ENCODE results near the gene PYM1.

The PYM1 gene

GRCh38 chr12:55927588-55928502 is at the start of gene PYM1:
Gene PYM1, minus strand, starts transcription at chr12:55927894. Its CDS starts 133 bp downstream, at chr12:55927761.
- peak; percentile 96 for DNase-seq (ENCODE audit: low read depth, low spot score)

- DNase-seq (ENCODE audit: low read depth, low spot score) = peak; percentile 80
These were observed 46.6 kb upstream of the PYM1 start for GRCh38 chr12:55974308-55974730.

DNA sequence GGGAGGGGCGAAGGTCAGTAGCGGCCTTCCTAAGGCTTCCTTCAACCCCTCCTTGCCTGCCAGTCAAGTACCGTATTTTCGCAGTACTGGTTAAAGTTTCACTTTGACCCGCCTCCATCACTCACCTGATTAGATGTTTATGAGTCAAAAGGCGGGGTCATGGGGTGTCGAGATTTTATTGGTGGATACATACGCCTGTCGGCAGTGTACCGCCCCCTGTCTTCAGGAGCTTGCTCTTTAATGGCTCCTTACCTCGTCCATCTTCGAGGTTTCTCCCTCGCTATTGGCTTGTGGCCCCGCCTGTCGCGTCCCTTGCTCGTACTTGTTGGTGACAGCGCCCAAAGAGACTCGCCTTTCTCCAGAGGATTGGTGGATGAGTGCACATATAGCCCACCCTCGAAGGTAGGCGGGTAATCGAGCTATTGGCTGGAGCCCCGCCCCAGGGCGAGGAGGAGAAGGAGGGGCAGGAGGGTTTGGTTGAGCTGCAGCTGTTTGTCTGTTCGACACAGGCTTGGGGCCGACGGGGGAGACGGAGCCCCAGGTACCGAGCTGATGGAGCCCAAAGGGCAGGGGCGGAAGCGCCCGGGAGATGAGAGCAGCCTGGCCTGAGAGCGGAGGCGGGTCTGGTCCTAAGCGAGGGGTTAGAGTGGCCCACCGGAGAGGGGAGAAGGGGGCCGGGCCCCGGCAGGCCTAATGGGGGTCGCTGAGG is 46.1 kb upstream of the PYM1 start, which contains the start of gene RAB5B:
Gene RAB5B (plus strand): TSS at position 480 of the 709 bp plus-strand sequence. CDS start 12,883 bp downstream, outside the sequence.
- peak; percentile 100 for DNase-seq (ENCODE audit: low read depth, low spot score)

DNA sequence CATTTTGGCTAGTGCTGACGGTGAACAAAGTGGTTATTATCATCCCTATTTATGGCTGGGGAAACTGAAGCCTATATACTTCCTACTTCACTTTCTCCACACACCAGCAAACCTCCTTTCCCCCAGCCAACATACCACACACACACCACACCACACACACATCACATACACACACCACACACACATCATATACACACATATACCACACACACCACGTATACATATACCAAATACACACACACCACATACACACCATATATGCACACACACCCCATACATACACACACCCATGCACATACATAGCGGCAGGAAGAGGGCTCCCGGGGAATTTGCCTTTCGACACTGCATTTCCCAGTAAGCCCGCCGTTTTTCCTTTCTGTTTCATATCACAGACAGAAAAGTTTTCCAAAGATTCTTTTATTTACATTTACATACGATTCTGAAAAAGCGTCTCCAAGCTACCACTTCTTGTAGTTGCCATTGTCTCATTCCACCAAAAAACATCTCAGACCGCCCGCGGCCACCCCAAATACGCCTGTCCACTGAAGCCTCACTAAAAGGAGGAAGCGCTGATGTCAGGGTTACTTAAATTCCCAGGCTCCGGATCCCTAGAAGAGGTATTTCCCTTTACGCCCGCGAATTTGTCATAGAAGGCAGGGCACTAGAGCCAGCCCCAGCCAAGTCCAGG is 45.4 kb upstream of the PYM1 start:
- DNase-seq (ENCODE audit: low read depth, low spot score) = no peak

- no peak for DNase-seq (ENCODE audit: low read depth, low spot score)
These were observed 44.8 kb upstream of the PYM1 start for GRCh38 chr12:55972456-55972855.

DNA sequence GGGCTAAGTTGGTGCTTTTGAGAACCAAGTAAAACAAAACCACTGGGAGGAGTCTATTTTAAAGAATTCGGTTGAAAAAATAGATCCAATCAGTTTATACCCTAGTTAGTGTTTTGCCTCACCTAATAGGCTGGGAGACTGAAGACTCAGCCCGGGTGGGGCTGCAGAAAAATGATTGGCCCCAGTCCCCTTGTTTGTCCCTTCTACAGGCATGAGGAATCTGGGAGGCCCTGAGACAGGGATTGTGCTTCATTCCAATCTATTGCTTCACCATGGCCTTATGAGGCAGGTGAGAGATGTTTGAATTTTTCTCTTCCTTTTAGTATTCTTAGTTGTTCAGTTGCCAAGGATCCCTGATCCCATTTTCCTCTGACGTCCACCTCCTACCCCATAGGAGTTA is 44.3 kb upstream of the PYM1 start:
- DNase-seq (ENCODE audit: low read depth, low spot score) = peak; percentile 30

- no peak for DNase-seq (ENCODE audit: low read depth, low spot score)
These were observed 43.1 kb upstream of the PYM1 start for GRCh38 chr12:55970775-55971174.

GRCh38 chr12:55969356-55969755 is 41.7 kb upstream of the PYM1 start:
- DNase-seq (ENCODE audit: low read depth, low spot score) = no peak

DNA sequence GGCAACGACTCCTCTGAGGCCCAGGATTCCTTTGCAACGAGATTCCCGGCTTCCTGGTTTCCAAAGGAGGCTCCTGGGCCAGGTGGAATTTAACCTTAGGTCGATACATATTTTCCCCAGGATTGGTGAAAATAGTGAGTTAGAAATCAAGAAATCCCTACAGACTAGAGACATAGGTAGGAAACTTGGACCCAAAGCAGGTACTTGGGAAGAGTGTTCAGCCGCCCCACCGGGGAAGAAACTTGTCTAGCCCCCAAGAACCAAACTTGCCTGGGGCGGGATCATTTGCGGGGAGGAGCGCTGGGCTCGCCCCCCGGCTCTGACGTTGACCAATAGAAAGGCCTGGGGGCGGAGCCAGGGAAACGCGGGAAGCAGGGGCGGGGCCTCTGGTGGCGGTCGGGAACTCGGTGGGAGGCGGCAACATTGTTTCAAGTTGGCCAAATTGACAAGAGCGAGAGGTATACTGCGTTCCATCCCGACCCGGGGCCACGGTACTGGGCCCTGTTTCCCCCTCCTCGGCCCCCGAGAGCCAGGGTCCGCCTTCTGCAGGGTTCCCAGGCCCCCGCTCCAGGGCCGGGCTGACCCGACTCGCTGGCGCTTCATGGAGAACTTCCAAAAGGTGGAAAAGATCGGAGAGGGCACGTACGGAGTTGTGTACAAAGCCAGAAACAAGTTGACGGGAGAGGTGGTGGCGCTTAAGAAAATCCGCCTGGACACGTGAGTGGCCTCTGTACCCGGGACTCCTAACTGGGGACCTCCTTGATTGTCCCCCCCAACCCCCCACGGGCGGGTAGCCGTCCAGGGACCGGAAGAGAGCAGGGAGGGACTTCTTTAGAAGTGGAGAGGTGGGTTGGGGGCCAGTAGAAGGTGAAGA is 39.0 kb upstream of the PYM1 start, which contains the start of gene CDK2:
Gene CDK2 (plus strand): TSS at position 423 of the 874 bp plus-strand sequence. CDS start 179 bp downstream, at position 602.
- peak; percentile 96 for DNase-seq (ENCODE audit: low read depth, low spot score)

DNA sequence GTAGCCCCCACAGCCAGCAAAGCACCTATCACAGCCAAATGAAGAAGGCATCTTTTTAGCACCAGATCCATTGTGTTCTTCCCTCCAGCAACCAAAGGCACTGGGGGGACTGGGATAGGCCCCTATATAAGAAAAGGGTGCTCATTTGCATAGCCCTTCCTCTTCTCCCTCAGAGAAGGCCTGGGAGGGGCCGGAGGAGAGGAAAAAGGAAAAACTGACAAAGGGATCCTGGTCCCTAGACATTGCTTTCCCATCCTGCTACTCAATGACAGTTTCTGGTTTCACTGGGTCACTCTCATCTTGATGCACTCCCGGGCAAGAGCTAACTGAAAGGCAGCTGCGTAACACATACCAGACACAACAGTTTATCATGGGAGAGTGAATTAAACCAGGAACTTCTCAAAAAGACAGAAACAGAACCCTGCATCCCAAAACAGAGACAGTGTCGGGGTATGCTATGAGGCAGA is 38.3 kb upstream of the PYM1 start, which contains the start of gene PMEL:
Gene PMEL (minus strand): TSS at position 102 of the 467 bp plus-strand sequence. CDS start 31 bp downstream, at position 71.
- DNase-seq (ENCODE audit: low read depth, low spot score) = no peak

DNA sequence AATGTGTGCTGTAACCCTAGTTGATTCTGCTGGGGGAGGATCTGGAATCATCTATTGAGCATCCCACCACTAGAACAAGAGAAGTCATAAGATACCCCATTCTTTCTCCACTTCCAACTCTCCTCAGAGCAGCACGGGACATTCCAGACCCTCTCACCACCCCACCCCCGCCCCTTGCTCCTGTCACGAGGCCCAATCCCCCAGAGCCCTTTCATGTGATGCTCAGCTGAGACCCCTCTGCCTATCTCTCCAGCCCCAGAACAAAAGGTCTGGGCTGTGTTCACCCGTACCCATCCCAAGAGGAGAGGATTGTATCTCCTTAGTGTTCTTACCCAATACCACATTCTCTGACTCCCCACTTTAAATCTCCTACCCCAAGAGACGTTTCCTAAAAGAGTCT is 37.5 kb upstream of the PYM1 start:
- DNase-seq (ENCODE audit: low read depth, low spot score) = no peak

- DNase-seq (ENCODE audit: low read depth, low spot score) = no peak
These were observed 36.1 kb upstream of the PYM1 start for GRCh38 chr12:55963760-55964159.

GRCh38 chr12:55957106-55957859 is 29.6 kb upstream of the PYM1 start:
- no peak for DNase-seq (ENCODE audit: low read depth, low spot score)

DNA sequence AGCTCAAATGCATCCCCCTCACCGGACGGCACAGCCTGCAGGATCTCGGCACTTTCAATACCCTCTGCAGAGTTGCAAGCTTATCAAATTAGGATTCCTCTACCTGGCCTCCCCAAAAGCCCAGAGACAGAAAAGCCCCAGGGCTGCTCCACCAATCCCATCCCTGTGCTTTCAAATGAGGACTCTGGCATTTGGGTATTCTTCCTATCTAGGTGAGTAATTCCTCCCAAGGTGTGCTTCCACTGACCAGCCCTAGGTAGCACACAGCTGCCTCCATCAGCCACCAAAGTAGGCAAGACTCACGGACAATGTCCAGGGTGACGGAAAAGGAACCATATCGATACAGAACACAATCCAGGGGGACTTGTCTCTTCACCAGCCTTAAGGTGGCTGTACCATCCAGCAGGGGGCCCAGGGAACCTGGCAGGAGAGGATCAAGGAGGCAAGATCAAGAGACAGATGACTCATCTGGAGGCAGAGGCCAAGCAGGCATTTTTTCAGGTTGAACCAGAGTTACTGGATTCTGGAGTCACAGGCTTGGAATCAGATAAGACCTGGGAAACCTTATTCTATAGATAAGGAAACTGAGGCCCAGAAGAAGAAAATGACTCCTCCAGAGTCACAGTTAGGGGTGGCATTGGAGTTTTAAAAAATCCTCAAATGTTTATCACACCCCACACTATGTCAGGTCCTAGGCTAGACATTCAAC is 28.3 kb upstream of the PYM1 start:
- peak; percentile 87 for DNase-seq (ENCODE audit: low read depth, low spot score)

- DNase-seq (ENCODE audit: low read depth, low spot score) = no peak
These were observed 27.6 kb upstream of the PYM1 start for GRCh38 chr12:55955344-55955743.

DNA sequence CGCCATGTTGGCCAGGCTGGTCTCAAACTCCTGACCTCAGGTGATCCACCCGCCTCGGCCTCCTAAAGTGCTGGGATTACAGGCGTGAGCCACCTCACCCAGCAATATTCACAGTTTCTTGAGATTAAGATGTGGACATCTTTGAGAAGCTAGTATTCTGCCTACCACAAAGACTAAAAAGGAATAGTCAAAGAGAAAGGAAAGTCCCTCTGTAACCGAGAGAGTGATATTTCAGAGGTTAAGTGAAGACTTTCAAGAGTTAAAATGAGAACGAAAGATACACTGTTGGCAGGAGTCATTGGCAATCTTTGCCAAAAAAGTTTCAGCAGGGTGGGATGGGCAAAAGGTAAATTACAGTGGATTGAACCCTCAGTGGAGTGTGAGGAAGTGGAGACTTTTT is 18.9 kb upstream of the PYM1 start:
- no peak for DNase-seq (ENCODE audit: low read depth, low spot score)

DNA sequence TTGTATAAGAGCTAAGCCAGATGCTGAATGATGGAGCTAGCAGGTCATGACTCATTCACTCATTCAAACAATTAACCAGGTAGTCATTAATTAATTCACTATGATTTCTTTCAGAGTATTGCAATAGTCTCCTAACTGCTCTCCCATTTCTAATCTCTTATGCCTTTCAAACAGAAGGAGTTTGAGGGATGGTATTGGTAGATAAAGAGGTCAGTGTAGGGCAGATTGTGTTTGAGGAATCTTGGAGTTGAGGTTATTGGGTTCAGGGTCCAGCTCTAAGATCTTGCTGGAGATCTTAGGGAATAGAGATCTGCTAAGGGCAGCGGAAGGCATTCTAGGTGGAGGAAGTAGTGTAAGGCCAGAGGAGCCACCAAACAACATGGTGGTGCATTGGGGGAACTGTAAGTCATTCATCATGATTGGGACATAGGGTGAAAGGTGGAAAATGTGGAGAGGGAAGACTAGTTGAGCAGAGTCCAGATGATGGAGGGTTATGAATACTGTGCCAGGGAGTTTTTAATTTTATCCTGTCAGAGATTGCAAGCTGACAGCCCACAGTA is 15.0 kb upstream of the PYM1 start:
- DNase-seq (ENCODE audit: low read depth, low spot score) = no peak

GRCh38 chr12:55942055-55942454 is 14.4 kb upstream of the PYM1 start:
- DNase-seq (ENCODE audit: low read depth, low spot score) = no peak
